ENCODE results near the gene OPN4.

The OPN4 gene

DNA sequence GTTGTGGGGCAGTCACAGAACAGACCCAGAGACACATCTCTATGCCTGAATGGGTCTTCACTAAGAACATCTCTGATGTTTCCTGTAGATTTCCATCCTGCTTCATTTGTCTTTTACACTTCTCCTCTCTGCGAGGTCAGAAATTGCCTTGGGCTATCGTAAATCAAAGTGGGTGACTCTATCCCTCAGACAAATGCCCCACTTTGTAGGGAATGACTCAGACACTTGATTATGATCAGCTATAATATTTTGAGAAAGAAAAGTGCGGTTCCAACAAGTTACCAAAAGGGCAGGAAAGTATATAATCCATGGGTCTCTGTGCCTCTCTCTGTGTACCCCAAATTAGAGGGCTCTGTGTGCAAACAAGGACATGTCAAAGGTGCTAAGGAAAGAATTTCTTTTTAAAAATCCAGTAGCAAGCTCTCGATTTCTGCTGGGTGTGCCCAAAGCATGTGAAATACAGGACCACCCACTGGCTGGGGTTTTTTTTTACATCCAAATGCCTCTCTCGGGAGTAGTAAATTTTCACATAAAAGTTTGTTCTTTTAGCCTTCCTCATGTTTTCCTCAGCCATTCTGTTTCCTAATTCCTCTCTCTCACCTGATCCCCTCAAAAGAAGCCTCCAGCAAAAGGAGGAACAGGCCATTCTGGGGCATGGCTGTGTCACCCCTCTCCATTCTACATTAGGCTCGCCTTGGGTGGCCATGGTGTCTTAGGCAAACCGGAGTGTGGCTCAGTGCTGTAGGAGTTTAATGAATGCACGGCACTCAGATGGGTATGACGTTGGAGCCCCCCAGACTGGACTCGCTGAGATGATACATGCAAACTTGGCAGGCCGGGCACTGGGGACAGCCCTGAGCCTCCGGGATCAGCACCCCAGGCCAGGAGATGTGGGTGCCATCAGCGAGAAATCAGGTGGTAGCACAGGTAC lies 6.3 kb upstream of the OPN4 start:
- peak; percentile 52 for DNase-seq (ENCODE audit: low spot score)

DNA sequence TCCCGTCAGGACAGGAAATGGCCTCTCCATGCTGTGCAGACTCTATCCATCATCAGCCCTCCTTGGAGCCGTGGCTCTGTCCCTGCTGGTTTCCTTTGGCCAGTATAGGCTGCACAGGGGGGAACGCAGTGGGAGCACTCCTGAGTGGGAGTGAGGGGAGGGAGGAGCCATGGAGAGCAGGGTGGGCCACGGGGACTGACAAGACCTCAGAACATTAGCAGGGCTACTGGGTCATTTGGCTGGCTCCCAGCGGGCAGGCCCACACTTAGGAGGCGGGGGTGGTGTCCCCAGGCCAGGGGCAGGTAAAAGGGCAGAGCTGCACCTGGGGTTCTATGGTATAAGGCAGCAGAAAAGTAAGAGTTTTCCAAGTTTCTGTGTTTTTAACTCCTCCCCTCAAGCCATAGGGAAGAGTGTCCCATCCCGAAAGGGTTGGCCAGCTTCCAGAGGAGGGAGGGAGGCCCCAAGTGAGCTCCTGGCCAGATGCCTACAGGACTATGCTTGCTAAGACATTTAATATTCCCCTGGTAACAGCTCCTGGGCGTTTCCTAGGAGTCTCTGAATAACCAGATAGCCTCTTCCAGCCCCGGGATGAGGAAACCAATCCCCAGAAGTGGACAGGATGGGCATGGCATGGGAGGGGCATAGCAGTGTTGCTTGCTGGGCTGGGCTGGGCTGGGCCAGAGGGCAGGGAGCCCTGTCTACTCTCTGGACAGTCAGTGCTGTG lies 5.5 kb upstream of the OPN4 start:
- peak; percentile 93 for DNase-seq (ENCODE audit: low spot score)

DNA sequence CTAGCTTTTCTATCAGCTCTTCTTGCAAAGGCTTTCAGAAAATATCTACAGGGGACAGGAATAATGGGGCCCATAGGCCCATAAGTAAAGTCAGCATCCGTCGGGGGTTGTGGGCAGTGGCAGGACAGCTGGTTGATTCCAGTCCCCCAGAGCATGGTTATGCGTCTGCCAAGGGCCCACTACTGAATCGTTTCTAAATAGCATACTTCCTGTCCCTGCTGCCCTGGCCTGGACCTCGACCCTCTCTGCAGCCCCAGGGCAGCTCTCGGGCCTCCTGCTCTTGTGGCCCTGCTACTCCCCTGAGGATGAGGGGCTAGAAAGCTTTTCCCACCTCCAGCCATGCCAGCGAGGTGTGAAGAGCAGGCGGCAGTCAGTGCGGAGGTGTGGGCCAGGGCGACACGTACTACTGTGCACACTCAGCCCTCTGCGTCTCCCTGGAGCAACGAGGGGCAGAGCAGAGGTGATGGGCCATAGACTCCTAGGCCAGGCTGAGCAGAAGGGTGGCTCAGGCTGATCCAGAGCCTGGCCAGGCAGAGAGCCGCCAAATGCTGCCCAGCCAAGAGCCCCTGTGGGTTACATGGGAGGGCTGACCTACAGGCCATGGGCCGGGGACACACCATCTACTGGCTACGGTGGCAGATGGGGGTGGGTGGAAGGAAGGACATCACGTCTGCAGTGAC lies 4.7 kb upstream of the OPN4 start:
- no peak for DNase-seq (ENCODE audit: low spot score)

DNA sequence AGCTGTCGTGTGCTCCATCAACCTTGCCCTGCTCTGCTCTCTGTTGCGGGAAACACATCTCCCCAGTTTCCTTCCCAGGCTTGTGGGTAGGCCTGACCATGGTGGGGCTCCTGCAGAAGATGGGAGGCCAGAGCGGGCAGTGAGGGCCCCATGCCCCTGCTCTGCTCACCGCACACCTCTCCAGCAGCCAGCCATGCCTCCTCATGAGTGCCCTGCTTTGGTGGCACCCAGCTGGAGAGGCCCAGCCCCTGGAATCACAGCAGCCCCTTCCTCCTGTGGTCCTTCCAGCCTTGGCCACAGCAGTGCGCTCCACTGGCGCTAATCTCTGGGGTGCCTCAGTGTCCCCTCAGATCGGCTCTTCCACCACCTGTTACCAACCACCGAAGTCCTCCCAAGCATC lies 4.2 kb upstream of the OPN4 start:
- no peak for DNase-seq (ENCODE audit: low spot score)

DNA sequence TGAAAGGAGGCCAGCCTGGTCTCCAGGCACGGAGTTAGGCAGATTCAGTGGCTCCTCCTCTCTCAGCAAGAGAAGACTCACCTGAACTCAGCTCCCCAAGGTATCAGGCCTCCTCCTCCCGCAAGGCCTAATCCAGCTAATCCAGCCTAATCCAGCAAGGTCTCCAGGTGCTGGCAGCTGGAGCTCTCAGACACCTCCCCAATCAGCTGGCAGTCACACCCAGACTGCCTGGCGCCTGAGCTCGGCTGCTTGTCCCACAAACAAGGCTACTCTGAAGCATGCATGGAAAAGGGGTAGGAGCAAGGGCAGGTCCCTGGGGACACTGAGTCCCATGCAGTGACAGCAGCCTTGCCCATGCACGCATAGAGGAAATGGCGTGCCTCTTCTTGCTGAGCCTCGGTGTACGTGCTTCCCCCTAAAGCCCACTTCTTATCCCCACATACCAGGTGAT lies 3.3 kb upstream of the OPN4 start:
- DNase-seq (ENCODE audit: low spot score) = no peak

DNA sequence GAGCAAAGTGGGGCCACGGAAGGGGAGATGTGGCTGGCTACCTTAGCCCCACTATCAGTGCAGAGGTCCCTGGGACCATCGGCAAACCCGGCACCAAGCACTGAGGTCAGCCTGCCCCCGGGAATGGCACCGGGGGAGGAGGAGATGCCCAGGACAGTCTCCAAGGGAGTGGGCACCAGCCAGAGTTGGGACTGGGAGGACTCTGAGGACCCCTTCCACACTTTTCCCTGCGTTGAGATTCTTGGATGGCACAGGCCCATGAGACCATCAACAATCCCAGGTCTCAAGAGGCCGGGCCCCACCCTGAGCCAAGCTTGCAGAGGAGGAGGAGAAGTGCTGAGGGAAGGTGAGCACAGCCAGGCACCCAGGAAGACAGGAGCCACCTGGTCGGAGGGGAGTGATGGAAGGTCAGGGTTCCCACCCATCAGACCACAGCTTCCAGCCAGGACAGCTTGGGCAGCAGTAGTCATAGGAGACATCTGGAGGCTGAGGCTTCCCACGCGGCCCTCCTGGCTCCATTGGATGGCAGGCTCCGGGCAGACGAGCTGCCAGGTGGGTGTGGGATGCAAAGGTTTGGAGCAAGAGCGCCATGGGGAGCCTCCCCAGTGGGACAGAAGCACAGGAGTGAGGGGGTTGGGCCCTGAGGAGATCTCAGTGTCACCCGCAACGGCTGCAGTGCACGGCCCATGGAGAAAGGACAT lies 2.6 kb upstream of the OPN4 start:
- DNase-seq (ENCODE audit: low spot score) = no peak

DNA sequence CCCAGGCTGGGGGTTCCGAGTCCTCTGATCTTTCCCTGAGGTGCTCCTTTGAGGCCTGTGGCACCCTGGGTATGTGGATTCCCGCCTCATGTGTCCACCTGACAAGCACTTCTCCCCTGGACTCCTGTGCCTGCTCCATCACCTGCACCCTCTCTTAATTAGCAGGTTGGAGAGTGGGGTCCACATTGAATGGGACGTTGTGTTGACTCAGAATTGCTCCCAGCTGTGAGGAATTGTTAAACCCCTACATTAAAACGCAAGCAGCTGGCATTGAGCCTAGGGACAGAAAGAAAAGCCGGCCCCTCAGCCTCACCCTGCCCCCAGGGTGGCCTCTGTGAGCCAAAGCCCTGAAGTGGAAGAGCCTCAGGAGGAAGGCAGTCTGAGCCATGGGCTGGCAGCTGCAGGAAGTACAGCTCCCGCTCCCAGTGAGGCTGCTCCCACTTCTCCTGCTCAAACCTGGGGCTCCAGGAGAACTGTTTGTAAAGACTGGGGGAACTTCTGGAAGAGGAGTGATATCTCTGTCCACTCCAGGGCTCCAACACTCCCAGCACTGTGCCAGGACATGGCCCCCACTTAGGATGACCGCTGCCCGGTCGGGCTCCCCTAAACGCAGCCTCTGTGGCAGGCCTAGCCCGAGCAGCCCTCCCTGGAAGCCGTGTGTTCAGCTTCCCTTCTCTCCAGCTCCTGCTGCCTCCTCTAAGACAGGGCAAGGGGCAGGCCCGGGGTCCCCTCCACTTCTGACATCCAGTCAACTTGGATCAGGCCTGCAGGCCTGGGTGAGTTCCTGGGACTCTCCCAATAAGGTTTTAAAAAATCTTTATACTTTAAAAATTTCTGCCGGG lies 1.8 kb upstream of the OPN4 start:
- no peak for DNase-seq (ENCODE audit: low spot score)

- no peak for DNase-seq (ENCODE audit: low spot score)
Observed at GRCh38 chr10:86653379-86653778, 968 bp upstream of the OPN4 start.

- no peak for DNase-seq (ENCODE audit: low spot score)
Observed at GRCh38 chr10:86653987-86654386, 360 bp upstream of the OPN4 start.

DNA sequence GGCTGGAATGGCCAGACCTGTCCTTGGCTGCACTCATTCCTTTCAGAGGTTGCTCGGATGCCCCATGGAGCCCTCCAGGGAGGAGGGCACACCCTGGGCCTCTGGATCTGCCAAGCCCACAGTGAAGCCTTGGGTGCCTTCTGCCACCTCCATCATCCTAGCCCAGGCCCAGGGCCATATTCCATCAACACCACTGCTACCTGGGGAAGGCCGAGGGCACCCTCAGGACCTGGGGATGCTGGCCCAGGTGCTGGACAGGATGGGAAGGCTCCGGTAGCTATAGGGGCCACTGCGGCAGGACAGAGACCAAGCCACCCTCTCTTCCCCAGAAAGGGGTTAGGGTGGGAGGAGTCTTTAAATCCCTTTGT lies 810 bp downstream of the OPN4 start:
- DNase-seq (ENCODE audit: low spot score) = no peak

DNA sequence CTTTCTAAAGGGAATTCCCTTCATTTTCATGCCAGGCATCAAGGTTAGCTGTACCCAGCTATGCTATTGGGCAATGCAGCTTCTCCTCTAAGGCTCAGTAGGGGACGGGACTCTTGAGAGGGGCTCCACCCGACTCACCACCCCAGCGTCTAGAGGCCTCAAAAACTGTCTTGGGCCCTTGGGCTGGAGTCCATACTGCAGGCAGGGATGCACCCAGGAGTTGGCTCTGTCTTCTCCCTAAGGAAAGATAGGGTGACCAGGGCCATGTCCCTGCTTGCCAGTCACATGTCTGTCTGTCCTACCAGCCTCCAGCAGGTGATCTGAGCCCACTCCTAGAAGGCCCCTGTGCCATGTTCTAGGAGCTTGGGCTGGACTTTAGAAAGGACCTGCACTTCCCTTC lies 1.2 kb downstream of the OPN4 start:
- no peak for DNase-seq (ENCODE audit: low spot score)

DNA sequence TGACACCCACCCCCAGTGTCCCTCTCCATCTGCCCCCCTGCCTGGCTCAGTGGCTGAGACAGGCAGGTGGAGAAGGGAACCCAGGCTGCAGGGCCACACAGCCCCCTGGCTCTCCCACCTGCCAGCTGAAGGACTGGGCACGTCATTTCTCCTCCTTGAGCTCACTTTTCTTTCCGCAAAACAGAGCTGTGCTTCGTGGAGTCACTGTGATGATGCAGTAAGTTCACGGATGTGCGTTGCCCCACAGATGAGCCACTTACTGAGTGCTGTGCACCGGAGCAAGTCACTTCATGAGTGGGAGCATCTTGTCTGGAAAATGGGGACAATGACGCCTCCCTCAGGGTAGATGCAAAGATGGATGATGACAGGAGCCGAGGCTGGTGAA lies 2.7 kb downstream of the OPN4 start:
- no peak for DNase-seq (ENCODE audit: low spot score)

DNA sequence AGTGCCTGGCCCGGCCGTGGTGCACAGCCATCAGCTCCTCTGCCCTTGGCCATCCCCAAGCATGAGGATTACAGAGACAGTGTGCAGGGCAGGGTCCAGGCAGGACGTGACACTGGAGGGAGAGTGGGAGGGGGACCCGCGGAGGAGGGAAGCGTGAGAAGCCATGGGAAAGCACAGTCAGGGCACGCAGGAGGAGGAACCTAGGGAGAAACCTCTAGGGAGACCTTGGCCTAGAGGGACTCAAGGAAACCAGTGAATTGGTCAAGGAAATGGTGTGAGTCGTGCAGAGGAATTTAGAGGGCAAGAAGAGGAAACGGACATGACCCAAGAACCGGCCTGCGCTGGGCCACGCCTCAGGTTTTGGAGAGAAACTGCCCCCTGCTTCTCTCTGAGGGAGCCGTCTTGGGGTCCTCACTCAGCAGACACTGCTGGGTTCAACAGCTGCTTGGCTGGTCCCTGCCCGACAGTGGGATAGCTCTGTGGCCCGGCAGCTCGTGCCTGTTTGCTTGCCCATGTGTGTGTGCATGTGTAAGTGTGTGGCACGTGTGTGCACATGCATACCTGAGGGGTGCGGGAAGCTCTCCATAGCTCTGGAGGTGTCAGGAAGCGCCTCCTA lies 3.2 kb downstream of the OPN4 start:
- DNase-seq (ENCODE audit: low spot score) = no peak

GRCh38 chr10:86658261-86658741 lies 4.0 kb downstream of the OPN4 start:
- DNase-seq (ENCODE audit: low spot score) = no peak

GRCh38 chr10:86658751-86659150 lies 4.4 kb downstream of the OPN4 start:
- DNase-seq (ENCODE audit: low spot score) = no peak

DNA sequence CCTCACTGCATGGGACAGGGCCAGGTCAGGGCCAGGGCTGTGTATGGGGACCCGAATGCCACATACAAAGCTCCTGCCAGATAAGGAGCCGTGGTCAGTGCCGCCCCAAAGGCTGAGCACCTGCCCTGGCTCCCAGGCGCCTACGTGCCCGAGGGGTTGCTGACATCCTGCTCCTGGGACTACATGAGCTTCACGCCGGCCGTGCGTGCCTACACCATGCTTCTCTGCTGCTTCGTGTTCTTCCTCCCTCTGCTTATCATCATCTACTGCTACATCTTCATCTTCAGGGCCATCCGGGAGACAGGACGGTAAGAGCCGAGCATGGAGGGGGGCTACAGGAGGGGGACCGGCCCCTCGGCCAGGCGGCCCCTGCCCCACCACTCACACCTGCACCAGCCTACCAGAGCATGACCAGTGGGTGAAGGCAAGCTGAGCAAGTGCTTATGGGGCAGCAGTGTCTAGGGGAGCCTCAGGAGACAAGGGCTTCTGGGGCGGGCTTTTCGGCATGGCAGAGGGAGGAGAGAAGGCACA lies 4.9 kb downstream of the OPN4 start:
- no peak for DNase-seq (ENCODE audit: low spot score)

DNA sequence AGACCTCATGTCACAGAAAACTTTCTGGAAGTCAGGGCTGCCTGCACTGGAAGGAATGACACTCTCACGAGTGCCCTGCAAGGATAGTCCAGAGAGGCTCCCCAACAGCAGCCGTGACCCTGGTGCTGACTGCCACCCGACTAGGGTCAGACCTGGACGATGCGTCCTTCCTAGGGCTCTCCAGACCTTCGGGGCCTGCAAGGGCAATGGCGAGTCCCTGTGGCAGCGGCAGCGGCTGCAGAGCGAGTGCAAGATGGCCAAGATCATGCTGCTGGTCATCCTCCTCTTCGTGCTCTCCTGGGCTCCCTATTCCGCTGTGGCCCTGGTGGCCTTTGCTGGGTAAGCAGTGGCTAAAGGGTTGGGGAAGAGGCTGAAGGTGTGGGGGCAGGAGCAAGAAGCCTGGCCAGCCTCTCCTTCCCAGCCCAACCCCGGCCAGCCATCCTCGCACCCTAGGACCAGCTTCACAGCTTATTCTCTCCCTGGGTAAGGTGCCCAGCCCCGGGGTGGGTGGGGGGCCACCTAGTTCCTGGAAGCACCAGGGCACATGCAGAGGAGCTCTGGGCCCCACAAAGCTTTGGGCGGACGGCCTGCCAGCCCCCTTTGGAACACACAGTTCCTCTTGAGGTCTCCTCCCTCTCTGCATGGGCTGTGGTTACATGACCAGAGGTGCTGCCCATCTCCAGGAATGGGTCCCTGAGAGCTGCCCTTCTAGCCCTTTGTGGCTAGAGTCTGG lies 5.5 kb downstream of the OPN4 start:
- no peak for DNase-seq (ENCODE audit: low spot score)

GRCh38 chr10:86661161-86662025 lies 7.0 kb downstream of the OPN4 start:
- peak; percentile 58 for DNase-seq (ENCODE audit: low spot score)

All from AG08395 (cell line).